H9 (cell line): ENCODE measurements around the gene STYK1. TPM values are rescaled to one million over a fixed set of nuclear protein-coding genes. Genes with fewer than 3 reads are reported as not detected.
A peak's percentile ranks its signal among the peaks of the same experiment; 100 is the strongest.

Experiments used
- DNase-seq: peaks from one replicate; pipeline ENCODE4 v3.0.0-alpha.2; 2017
- H2AFZ ChIP-seq: one replicate; pipeline ENCODE4 v1.6.1; 2013; ENCODE audit warnings: mild to moderate bottlenecking, low read length, control low read depth, moderate library complexity
- H2AK5ac ChIP-seq: 2 replicates; pipeline ENCODE4 v1.6.1; 2013; ENCODE audit warnings: low read length, control low read depth, mixed read lengths; ENCODE audit not compliant: insufficient read length
- H2BK120ac ChIP-seq: one replicate; pipeline ENCODE4 v1.6.1; 2013; ENCODE audit warnings: low read depth, mild to moderate bottlenecking, low read length, control low read depth, inconsistent platforms; ENCODE audit not compliant: poor library complexity, severe bottlenecking
- H2BK12ac ChIP-seq: 2 replicates; pipeline ENCODE4 v1.6.1; 2013; ENCODE audit warnings: low read length, control low read depth, mixed read lengths, low read depth; ENCODE audit not compliant: insufficient read length
- H2BK15ac ChIP-seq: 2 replicates; pipeline ENCODE4 v1.6.1; 2013; ENCODE audit warnings: low read depth, low read length, control low read depth
- H2BK20ac ChIP-seq: one replicate; pipeline ENCODE4 v1.6.1; 2013; ENCODE audit warnings: low read depth, mild to moderate bottlenecking, low read length, control low read depth, inconsistent platforms; ENCODE audit not compliant: poor library complexity, severe bottlenecking
- H2BK5ac ChIP-seq: 2 replicates; pipeline ENCODE4 v1.6.1; 2013; ENCODE audit warnings: low read length, control low read depth, mixed read lengths; ENCODE audit not compliant: insufficient read length
- H3K14ac ChIP-seq: 2 replicates; pipeline ENCODE4 v1.6.1; 2013; ENCODE audit warnings: low read length, control low read depth; ENCODE audit not compliant: insufficient read depth
- H3K18ac ChIP-seq: 2 replicates; pipeline ENCODE4 v1.6.1; 2013; ENCODE audit warnings: low read depth, mild to moderate bottlenecking, mixed read lengths, low read length, control low read depth; ENCODE audit not compliant: insufficient read length
- H3K23ac ChIP-seq: 2 replicates; pipeline ENCODE4 v1.6.1; 2013; ENCODE audit warnings: low read length, control low read depth, mixed read lengths, low read depth; ENCODE audit not compliant: insufficient read length
- H3K23me2 ChIP-seq: 2 replicates; pipeline ENCODE4 v1.6.1; 2013; ENCODE audit warnings: low read depth, mild to moderate bottlenecking, mixed read lengths, low read length, control low read depth; ENCODE audit not compliant: insufficient read length, poor library complexity, severe bottlenecking
- H3K27ac ChIP-seq: 2 replicates; pipeline ENCODE4 v1.5.1; 2013; ENCODE audit warnings: low read length, control low read depth, mixed read lengths, low read depth; ENCODE audit not compliant: insufficient read length
- H3K27me3 ChIP-seq: 2 replicates; pipeline ENCODE4 v1.6.1; 2013; ENCODE audit warnings: low read length, control low read depth, inconsistent platforms; ENCODE audit not compliant: insufficient read depth
- H3K4ac ChIP-seq: 2 replicates; pipeline ENCODE4 v1.6.1; 2013; ENCODE audit warnings: low read depth, mild to moderate bottlenecking, control low read depth, inconsistent platforms, low read length, moderate library complexity
- H3K4me1 ChIP-seq: 2 replicates; pipeline ENCODE4 v1.6.1; 2013; ENCODE audit warnings: low read length, control low read depth, inconsistent platforms; ENCODE audit not compliant: insufficient read depth
- H3K4me2 ChIP-seq: 2 replicates; pipeline ENCODE4 v1.6.1; 2013; ENCODE audit warnings: low read length, control low read depth, mixed read lengths; ENCODE audit not compliant: insufficient read length, insufficient read depth
- H3K56ac ChIP-seq: 2 replicates; pipeline ENCODE4 v1.6.1; 2013; ENCODE audit warnings: low read depth, mild to moderate bottlenecking, mixed read lengths, low read length, control low read depth; ENCODE audit not compliant: insufficient read length
- H3K79me1 ChIP-seq: 2 replicates; pipeline ENCODE4 v1.6.1; 2013; ENCODE audit warnings: low read depth, mild to moderate bottlenecking, moderate library complexity, low read length, control low read depth, inconsistent platforms; ENCODE audit not compliant: insufficient read depth, poor library complexity, severe bottlenecking
- H3K79me2 ChIP-seq: 2 replicates; pipeline ENCODE4 v1.6.1; 2013; ENCODE audit warnings: low read length, control low read depth, inconsistent platforms; ENCODE audit not compliant: insufficient read depth
- H3K9ac ChIP-seq: 2 replicates; pipeline ENCODE4 v1.6.1; 2013; ENCODE audit warnings: low read length, control low read depth, mixed read lengths; ENCODE audit not compliant: insufficient read length; ENCODE audit errors: extremely low read depth
- H3K9me3 ChIP-seq: one replicate; pipeline ENCODE4 v1.6.1; 2013; ENCODE audit warnings: low read depth, low read length, inconsistent platforms; ENCODE audit not compliant: control insufficient read depth
- H3T11ph ChIP-seq: one replicate; pipeline ENCODE4 v1.6.1; 2013; ENCODE audit warnings: mild to moderate bottlenecking, low read length, control low read depth, inconsistent platforms
- H4K20me1 ChIP-seq: one replicate; pipeline ENCODE4 v1.6.1; 2013; ENCODE audit not compliant: control insufficient read depth, insufficient read length, insufficient read depth
- H4K5ac ChIP-seq: 2 replicates; pipeline ENCODE4 v1.6.1; 2013; ENCODE audit warnings: low read depth, mild to moderate bottlenecking, mixed read lengths, low read length, control low read depth; ENCODE audit not compliant: insufficient read length
- H4K8ac ChIP-seq: replicated peaks from 2 replicates; pipeline ENCODE4 v1.6.1; 2013; ENCODE audit warnings: low read length, control low read depth, mixed read lengths, low read depth; ENCODE audit not compliant: insufficient read length
- H4K91ac ChIP-seq: 2 replicates; pipeline ENCODE4 v1.6.1; 2013; ENCODE audit warnings: low read depth, mild to moderate bottlenecking, moderate library complexity, mixed read lengths, low read length, control low read depth; ENCODE audit not compliant: insufficient read length
- H3K27ac Mint-ChIP-seq, 3 experiments: 2 replicates in 2 of 3; 3 replicates in 1 of 3; pipeline ENCODE4 v1.8.0; 2020 to 2021; ENCODE audit warnings: mixed read lengths in 3 of 3, mild to moderate bottlenecking in 1 of 3, moderate library complexity in 1 of 3
- H3K27me3 Mint-ChIP-seq: 2 replicates; pipeline ENCODE4 v1.8.0; 2021; ENCODE audit warnings: low read depth, mild to moderate bottlenecking, moderate library complexity, mixed read lengths
- H3K36me3 Mint-ChIP-seq, 3 experiments: 2 replicates in 2 of 3; 3 replicates in 1 of 3; pipeline ENCODE4 v1.8.0; 2020 to 2021; ENCODE audit warnings: low read depth in 3 of 3, mixed read lengths in 3 of 3; ENCODE audit not compliant: insufficient read depth in 1 of 3
- H3K4me1 Mint-ChIP-seq, 2 experiments: 2 replicates each; pipeline ENCODE4 v1.8.0; 2020; ENCODE audit warnings: mixed read lengths in 2 of 2
- H3K4me3 Mint-ChIP-seq, 2 experiments: 2 replicates in 1 of 2; 3 replicates in 1 of 2; pipeline ENCODE4 v1.8.0; 2020 to 2021; ENCODE audit warnings: mild to moderate bottlenecking in 2 of 2, mixed read lengths in 2 of 2, moderate library complexity in 1 of 2
- H3K9me3 Mint-ChIP-seq, 2 experiments: 2 replicates in 1 of 2; 3 replicates in 1 of 2; pipeline ENCODE4 v1.8.0; 2020; ENCODE audit warnings: mild to moderate bottlenecking in 2 of 2, mixed read lengths in 2 of 2, moderate library complexity in 1 of 2
- WGBS: extraction: QIAGEN DNeasy Blood & Tissue Kit; methylation state at CpG from one replicate; pipeline ENCODE4 v1.1.7; 2013; ENCODE audit warnings: missing lambda C conversion rate, low lambda C conversion rate, mixed read lengths; ENCODE audit not compliant: insufficient read length; ENCODE audit errors: extremely low coverage; 5-methylcytosine and 5-hydroxymethylcytosine counted together
- total RNA-seq: library from RNA; stranded (reverse); gene quantifications from 2 replicates; pipeline ENCODE4 v1.2.1, GENCODE V29; 2021
- TF ChIP-seq, protein P1 (sequence below): fragments of 200-600 bp; sonication (generic); conservative IDR thresholded peaks from 3 replicates; pipeline ENCODE4 v1.8.0; 2021; ENCODE audit warnings: antibody characterized with exemption, mild to moderate bottlenecking

The STYK1 gene
- total RNA-seq, 1 experiment from 2014 or later = 0.37 TPM

DNA sequence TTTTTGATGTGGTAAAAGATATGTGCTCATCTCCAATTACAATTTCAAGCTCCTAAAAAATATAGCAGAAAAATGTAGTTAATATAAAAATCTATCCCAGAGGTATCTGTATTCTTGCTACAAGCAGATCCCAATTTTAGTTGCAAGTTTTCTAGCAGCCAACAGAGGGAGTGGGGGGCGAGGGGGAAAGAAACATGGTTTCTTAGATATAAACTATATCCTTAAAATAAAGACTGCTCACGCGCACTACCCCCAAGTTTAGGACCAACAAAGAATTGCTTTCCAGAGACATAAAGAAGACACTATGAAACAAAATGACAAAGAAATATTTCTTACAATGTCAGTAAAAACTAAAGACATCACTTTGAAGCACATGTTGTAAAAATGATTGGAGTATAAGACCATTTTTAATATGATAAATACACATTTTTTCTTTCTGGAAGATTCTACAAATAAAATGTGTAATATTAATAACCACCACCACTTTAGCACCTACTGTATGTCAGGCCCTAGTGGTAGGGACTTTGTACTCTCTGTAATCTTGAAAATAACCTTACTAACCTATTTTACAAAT, 65.9 kb downstream of the STYK1 start:
- Histone ChIP-seq H2BK15ac (no peak overlapping the region), H2BK20ac (no peak overlapping the region)
- no peaks in the 10 kb centered on the region for H3K27me3 Mint-ChIP-seq

More for the DNA sequence above, 65.9 kb downstream of the STYK1 start:
- no peak overlapping the region for H2BK120ac ChIP-seq
- no peak overlapping the region for H3K14ac ChIP-seq
- TF ChIP-seq, protein P1, sequence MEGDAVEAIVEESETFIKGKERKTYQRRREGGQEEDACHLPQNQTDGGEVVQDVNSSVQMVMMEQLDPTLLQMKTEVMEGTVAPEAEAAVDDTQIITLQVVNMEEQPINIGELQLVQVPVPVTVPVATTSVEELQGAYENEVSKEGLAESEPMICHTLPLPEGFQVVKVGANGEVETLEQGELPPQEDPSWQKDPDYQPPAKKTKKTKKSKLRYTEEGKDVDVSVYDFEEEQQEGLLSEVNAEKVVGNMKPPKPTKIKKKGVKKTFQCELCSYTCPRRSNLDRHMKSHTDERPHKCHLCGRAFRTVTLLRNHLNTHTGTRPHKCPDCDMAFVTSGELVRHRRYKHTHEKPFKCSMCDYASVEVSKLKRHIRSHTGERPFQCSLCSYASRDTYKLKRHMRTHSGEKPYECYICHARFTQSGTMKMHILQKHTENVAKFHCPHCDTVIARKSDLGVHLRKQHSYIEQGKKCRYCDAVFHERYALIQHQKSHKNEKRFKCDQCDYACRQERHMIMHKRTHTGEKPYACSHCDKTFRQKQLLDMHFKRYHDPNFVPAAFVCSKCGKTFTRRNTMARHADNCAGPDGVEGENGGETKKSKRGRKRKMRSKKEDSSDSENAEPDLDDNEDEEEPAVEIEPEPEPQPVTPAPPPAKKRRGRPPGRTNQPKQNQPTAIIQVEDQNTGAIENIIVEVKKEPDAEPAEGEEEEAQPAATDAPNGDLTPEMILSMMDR = peak; percentile 57
- no CpG with 5 or more reads among the region's 3 CpGs for WGBS
- H4K91ac ChIP-seq = no peak overlapping the region
- H3K4me3 Mint-ChIP-seq = no peak overlapping the region
- H2BK12ac ChIP-seq = no peak overlapping the region
- no peak overlapping the region for H3K18ac ChIP-seq
- H2AK5ac ChIP-seq = no peak overlapping the region
- H3K9me3 Mint-ChIP-seq = no peaks in the 10 kb centered on the region
- no peak overlapping the region for H3K4ac ChIP-seq
- DNase-seq = no peak
- H2AFZ ChIP-seq = no peak overlapping the region
- no peak overlapping the region for H2BK5ac ChIP-seq
- no peak overlapping the region for H4K8ac ChIP-seq
- no peaks in the 10 kb centered on the region for H3K9me3 ChIP-seq
- H3K4me1 Mint-ChIP-seq = peaks cover 14% of the 10 kb centered on the region in 2 experiments
- H3K79me1 ChIP-seq = no peaks in the 10 kb centered on the region
- H3K27me3 ChIP-seq = no peaks in the 10 kb centered on the region
- no peak overlapping the region for H3K4me2 ChIP-seq
- H3T11ph ChIP-seq = no peak overlapping the region
- no peak overlapping the region for H3K27ac Mint-ChIP-seq
- H3K4me1 ChIP-seq = no peaks in the 10 kb centered on the region
- no peak overlapping the region for H4K5ac ChIP-seq
- H3K27ac ChIP-seq = no peak overlapping the region
- peaks cover 8 to 68% (median 62%) of the 10 kb centered on the region in 3 experiments; a peak in 5 of 7 replicates for H3K36me3 Mint-ChIP-seq
- H3K9ac ChIP-seq = no peak overlapping the region
- H3K23ac ChIP-seq = no peak overlapping the region
- H3K56ac ChIP-seq = no peak overlapping the region
- peaks cover 4% of the 10 kb centered on the region for H3K23me2 ChIP-seq
- H3K79me2 ChIP-seq = peaks cover 11% of the 10 kb centered on the region; the same call in 1 of the 2 replicates
- no peaks in the 10 kb centered on the region for H4K20me1 ChIP-seq
